Activated T-helper 17 cell treated with anti-CD3 and anti-CD28 coated beads, Interleukin-2, amount 50 U/mL, for 72 hours (primary cell): ENCODE data around the gene CLIP4. TPM values are rescaled to one million over a fixed set of nuclear protein-coding genes. Genes with fewer than 3 reads are reported as not detected.

ENCODE experiments used
- ATAC-seq: fragments of 150-1000 bp; cut with Tn5 transposase; replicated peaks from 2 replicates; pipeline ENCODE4 v1.10.0; 2021; ENCODE audit warnings: mild to moderate bottlenecking, moderate library complexity
- H3K27ac Mint-ChIP-seq: one replicate; pipeline ENCODE4 v1.8.0; 2022; ENCODE audit warnings: mixed read lengths
- H3K27me3 Mint-ChIP-seq: one replicate; pipeline ENCODE4 v1.8.0; 2022; ENCODE audit warnings: mixed read lengths
- H3K36me3 Mint-ChIP-seq: one replicate; pipeline ENCODE4 v1.8.0; 2022; ENCODE audit warnings: low read depth, mild to moderate bottlenecking, mixed read lengths
- H3K4me1 Mint-ChIP-seq: one replicate; pipeline ENCODE4 v1.8.0; 2022; ENCODE audit warnings: mixed read lengths
- H3K4me3 Mint-ChIP-seq: one replicate; pipeline ENCODE4 v1.8.0; 2022; ENCODE audit warnings: mild to moderate bottlenecking, mixed read lengths
- H3K9me3 Mint-ChIP-seq: one replicate; pipeline ENCODE4 v1.8.0; 2022; ENCODE audit warnings: mixed read lengths
- total RNA-seq, 2 donors: library from RNA; stranded (reverse); gene quantifications; one replicate each; pipeline ENCODE4 v1.2.3, GENCODE V29; 2022

CLIP4 gene
- total RNA-seq, 2 donors from 2014 or later = 23.3 to 24.5 TPM

GRCh38 chr2:29174937-29175336 lies 59.7 kb downstream of the CLIP4 start:
- H3K9me3 Mint-ChIP-seq = no peaks in the 10 kb centered on the region
- peak overlapping the region; percentile 65 for H3K27ac Mint-ChIP-seq
- H3K27me3 Mint-ChIP-seq = no peaks in the 10 kb centered on the region
- H3K4me1 Mint-ChIP-seq = peaks cover 7% of the 10 kb centered on the region
- peaks cover 75% of the 10 kb centered on the region for H3K36me3 Mint-ChIP-seq
- ATAC-seq = no peak
- no peak overlapping the region for H3K4me3 Mint-ChIP-seq

DNA sequence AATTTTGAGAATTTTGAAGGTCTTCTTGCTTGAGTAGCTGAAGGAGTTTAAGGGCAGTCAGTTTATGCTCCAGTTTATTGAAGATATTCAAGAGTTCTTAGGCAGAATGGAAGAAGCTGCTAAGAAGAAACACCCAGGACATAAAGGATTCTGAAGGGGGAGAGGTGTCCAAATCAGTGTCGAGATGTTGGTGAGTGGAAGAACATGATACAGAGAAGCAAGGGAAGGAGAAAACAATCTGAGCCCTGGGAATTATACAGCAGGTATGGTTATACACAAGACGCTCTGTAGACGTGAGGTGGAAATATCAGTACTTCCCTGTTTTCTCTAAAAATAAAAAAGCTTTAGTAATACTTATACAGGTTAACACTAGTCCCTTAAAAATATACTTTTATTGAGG lies 60.1 kb downstream of the CLIP4 start:
- Mint-ChIP-seq H3K4me3 (no peak overlapping the region), H3K27me3 (no peaks in the 10 kb centered on the region), H3K9me3 (no peaks in the 10 kb centered on the region), H3K4me1 (peaks cover 9% of the 10 kb centered on the region), H3K36me3 (peaks cover 75% of the 10 kb centered on the region), H3K27ac (peak overlapping the region; percentile 65)
- ATAC-seq = no peak

- H3K4me3 Mint-ChIP-seq = no peak overlapping the region
- peaks cover 5% of the 10 kb centered on the region for H3K4me1 Mint-ChIP-seq
- H3K27ac Mint-ChIP-seq = no peak overlapping the region
- no peaks in the 10 kb centered on the region for H3K9me3 Mint-ChIP-seq
- peaks cover 50% of the 10 kb centered on the region for H3K36me3 Mint-ChIP-seq
- ATAC-seq = no peak
- H3K27me3 Mint-ChIP-seq = no peaks in the 10 kb centered on the region
Measured at GRCh38 chr2:29182334-29182733, 67.1 kb downstream of the CLIP4 start.

GRCh38 chr2:29182920-29183319 lies 67.7 kb downstream of the CLIP4 start:
- no peak overlapping the region for H3K27ac Mint-ChIP-seq
- H3K27me3 Mint-ChIP-seq = no peaks in the 10 kb centered on the region
- H3K4me1 Mint-ChIP-seq = peaks cover 10% of the 10 kb centered on the region
- no peaks in the 10 kb centered on the region for H3K9me3 Mint-ChIP-seq
- no peak for ATAC-seq
- no peak overlapping the region for H3K4me3 Mint-ChIP-seq
- H3K36me3 Mint-ChIP-seq = peaks cover 56% of the 10 kb centered on the region

- no peak for ATAC-seq
- no peaks in the 10 kb centered on the region for H3K9me3 Mint-ChIP-seq
- no peak overlapping the region for H3K4me3 Mint-ChIP-seq
- H3K27ac Mint-ChIP-seq = no peak overlapping the region
- peaks cover 52% of the 10 kb centered on the region for H3K36me3 Mint-ChIP-seq
- peaks cover 10% of the 10 kb centered on the region for H3K4me1 Mint-ChIP-seq
- no peaks in the 10 kb centered on the region for H3K27me3 Mint-ChIP-seq
Measured at GRCh38 chr2:29184531-29184930, 69.3 kb downstream of the CLIP4 start.

DNA sequence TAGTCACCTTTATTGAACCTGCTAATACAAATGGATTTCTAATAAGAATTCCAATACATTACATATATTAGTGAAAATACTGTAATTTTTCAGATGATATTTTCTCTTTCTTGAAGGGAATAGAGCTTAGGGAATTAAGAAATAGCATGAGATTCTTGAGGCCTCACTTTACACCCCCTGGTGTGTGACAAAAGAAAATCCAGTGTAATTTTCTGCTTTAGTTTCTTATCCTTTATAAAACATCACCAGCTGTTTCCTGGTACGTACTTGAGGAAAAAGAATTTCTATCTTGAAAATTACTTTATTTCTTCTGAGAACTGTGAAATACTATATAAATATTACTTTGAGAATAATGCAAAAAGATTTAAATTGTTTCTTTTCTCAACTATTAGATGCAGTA lies 71.6 kb downstream of the CLIP4 start:
- Mint-ChIP-seq H3K4me3 (no peak overlapping the region), H3K27me3 (no peaks in the 10 kb centered on the region), H3K4me1 (peaks cover 5% of the 10 kb centered on the region), H3K27ac (no peak overlapping the region), H3K9me3 (no peaks in the 10 kb centered on the region), H3K36me3 (peaks cover 39% of the 10 kb centered on the region)
- no peak for ATAC-seq

GRCh38 chr2:29187926-29188325 lies 72.7 kb downstream of the CLIP4 start:
- Mint-ChIP-seq H3K4me1 (peaks cover 5% of the 10 kb centered on the region), H3K36me3 (peaks cover 28% of the 10 kb centered on the region), H3K27me3 (no peaks in the 10 kb centered on the region), H3K9me3 (no peaks in the 10 kb centered on the region), H3K4me3 (no peak overlapping the region), H3K27ac (peak overlapping the region; percentile 29)
- no peak for ATAC-seq

DNA sequence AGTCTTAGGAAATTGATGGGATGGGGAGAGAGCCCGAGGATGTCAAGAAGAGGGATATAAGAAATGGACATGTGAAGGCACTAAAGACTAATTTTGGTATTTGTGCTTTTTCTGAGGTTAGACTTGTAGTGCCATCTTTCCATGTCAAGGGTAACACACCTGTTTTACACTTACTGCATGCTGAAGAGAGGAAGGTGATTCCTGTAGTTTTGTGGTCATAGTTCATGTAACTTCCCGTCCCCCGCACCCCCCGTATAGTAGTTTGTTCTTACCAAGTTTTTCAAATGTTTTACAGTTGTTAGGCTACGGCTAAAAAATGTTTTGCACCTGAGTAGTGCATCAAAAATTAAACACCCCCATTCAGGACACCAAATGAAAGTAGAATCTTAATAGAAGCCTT lies 73.8 kb downstream of the CLIP4 start:
- Mint-ChIP-seq H3K4me3 (no peak overlapping the region), H3K4me1 (peaks cover 5% of the 10 kb centered on the region), H3K27me3 (no peaks in the 10 kb centered on the region), H3K27ac (no peak overlapping the region), H3K36me3 (peaks cover 25% of the 10 kb centered on the region), H3K9me3 (no peaks in the 10 kb centered on the region)
- no peak for ATAC-seq

GRCh38 chr2:29191817-29192216 lies 76.6 kb downstream of the CLIP4 start:
- no peak overlapping the region for H3K27ac Mint-ChIP-seq
- H3K9me3 Mint-ChIP-seq = no peaks in the 10 kb centered on the region
- H3K36me3 Mint-ChIP-seq = peaks cover 12% of the 10 kb centered on the region
- no peak overlapping the region for H3K4me3 Mint-ChIP-seq
- peaks cover 9% of the 10 kb centered on the region for H3K4me1 Mint-ChIP-seq
- no peak for ATAC-seq
- H3K27me3 Mint-ChIP-seq = no peaks in the 10 kb centered on the region

- Mint-ChIP-seq H3K27me3 (no peaks in the 10 kb centered on the region), H3K27ac (no peak overlapping the region), H3K9me3 (no peaks in the 10 kb centered on the region), H3K36me3 (peaks cover 10% of the 10 kb centered on the region), H3K4me3 (no peak overlapping the region), H3K4me1 (peaks cover 8% of the 10 kb centered on the region)
- ATAC-seq = no peak
Measured at GRCh38 chr2:29192526-29192925, 77.3 kb downstream of the CLIP4 start.

GRCh38 chr2:29193111-29193510 lies 77.9 kb downstream of the CLIP4 start:
- no peak overlapping the region for H3K27ac Mint-ChIP-seq
- H3K4me3 Mint-ChIP-seq = no peak overlapping the region
- H3K27me3 Mint-ChIP-seq = no peaks in the 10 kb centered on the region
- no peak for ATAC-seq
- peaks cover 5% of the 10 kb centered on the region for H3K36me3 Mint-ChIP-seq
- peaks cover 4% of the 10 kb centered on the region for H3K4me1 Mint-ChIP-seq
- H3K9me3 Mint-ChIP-seq = no peaks in the 10 kb centered on the region

GRCh38 chr2:29193681-29194080 lies 78.5 kb downstream of the CLIP4 start:
- H3K27ac Mint-ChIP-seq = no peak overlapping the region
- no peak for ATAC-seq
- H3K9me3 Mint-ChIP-seq = no peaks in the 10 kb centered on the region
- peaks cover 4% of the 10 kb centered on the region for H3K4me1 Mint-ChIP-seq
- no peak overlapping the region for H3K4me3 Mint-ChIP-seq
- peaks cover 5% of the 10 kb centered on the region for H3K36me3 Mint-ChIP-seq
- H3K27me3 Mint-ChIP-seq = no peaks in the 10 kb centered on the region

- Mint-ChIP-seq H3K27ac (no peak overlapping the region), H3K27me3 (no peaks in the 10 kb centered on the region), H3K36me3 (peaks cover 5% of the 10 kb centered on the region), H3K9me3 (no peaks in the 10 kb centered on the region), H3K4me1 (peaks cover 4% of the 10 kb centered on the region), H3K4me3 (no peak overlapping the region)
- no peak for ATAC-seq
Measured at GRCh38 chr2:29195796-29196195, 80.6 kb downstream of the CLIP4 start.

DNA sequence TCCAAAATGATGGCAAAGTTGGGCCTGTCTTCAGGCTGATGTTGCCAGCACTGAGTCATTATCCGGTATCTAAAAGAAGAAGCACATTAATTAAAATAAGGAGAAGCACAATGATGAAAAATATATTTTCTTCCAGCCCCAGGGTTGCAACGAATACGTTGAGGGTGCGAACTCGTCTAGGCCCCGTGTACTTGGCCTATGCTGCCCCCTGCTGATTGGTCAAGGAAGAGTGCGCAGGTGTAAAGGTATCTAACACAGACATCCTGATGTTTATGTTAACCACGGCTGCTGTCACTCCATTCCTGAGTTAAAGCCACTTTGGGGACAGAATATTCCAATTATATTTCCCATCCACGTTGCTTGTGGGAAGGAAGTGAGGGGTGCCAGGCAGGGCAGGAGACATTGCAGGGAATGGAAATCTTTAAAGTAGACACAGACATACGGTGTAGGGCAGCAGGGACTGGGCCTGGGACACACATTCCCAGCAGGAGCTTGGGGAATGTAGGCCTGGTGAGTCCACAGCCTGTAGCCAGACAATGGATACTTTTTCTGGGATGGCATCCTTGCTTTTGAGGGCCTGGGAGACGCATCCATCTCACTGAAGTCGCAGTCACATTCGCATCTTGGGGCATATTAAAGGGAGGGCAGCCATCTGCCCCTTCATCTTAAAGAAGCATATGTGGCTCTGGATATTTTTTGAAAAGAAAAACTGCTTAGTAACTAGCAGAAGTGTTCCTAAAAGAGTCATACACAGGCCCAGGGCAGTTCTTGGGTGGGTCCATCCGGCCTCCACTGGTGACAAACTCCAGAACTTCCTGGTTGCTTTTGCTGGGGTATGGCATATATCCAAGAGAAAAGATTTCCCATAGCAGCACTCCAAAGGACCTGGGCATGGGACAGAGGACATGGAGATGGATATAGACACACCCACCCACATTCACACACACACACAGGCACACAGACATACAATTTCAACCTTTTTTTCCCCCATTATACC lies 81.9 kb downstream of the CLIP4 start:
- Mint-ChIP-seq H3K4me1 (peaks cover 4% of the 10 kb centered on the region), H3K9me3 (no peaks in the 10 kb centered on the region), H3K27ac (no peak overlapping the region), H3K4me3 (no peak overlapping the region), H3K36me3 (no peaks in the 10 kb centered on the region), H3K27me3 (no peaks in the 10 kb centered on the region)
- ATAC-seq = peak; percentile 88

GRCh38 chr2:29201979-29202378 lies 86.8 kb downstream of the CLIP4 start:
- H3K4me3 Mint-ChIP-seq = no peak overlapping the region
- no peak for ATAC-seq
- no peaks in the 10 kb centered on the region for H3K27me3 Mint-ChIP-seq
- peaks cover 16% of the 10 kb centered on the region for H3K36me3 Mint-ChIP-seq
- no peaks in the 10 kb centered on the region for H3K4me1 Mint-ChIP-seq
- H3K27ac Mint-ChIP-seq = no peak overlapping the region
- no peaks in the 10 kb centered on the region for H3K9me3 Mint-ChIP-seq
